SK-N-SH treated with all-trans-retinoic acid at 6 μM for 48 hours (cell line): ENCODE data around the gene SH3RF1.

Experiments
- ATAC-seq: fragments of 200-7000 bp; cut with Tn5 transposase; 3 replicates; pipeline ENCODE4 v1.9.1; 2020; ENCODE audit warnings: mild to moderate bottlenecking, moderate library complexity
- ARNTL ChIP-seq: fragments of 450-650 bp; formaldehyde crosslinking; IDR thresholded peaks from 2 replicates; pipeline ENCODE4 v1.5.0; 2020; ENCODE audit warnings: low read depth, mild to moderate bottlenecking, moderate library complexity, borderline replicate concordance
- BACH2 ChIP-seq: fragments of 250-450 bp; sonication (Bioruptor Pico); IDR thresholded peaks from 2 replicates; pipeline ENCODE4 v1.9.0; 2021; ENCODE audit warnings: mild to moderate bottlenecking, borderline replicate concordance
- CREB5 ChIP-seq: fragments of 250-450 bp; sonication (Bioruptor Pico); IDR thresholded peaks from 2 replicates; pipeline ENCODE4 v1.5.1; 2020; ENCODE audit warnings: low read depth, mild to moderate bottlenecking, moderate library complexity
- CSDC2 ChIP-seq: fragments of 250-450 bp; sonication (Bioruptor Pico); IDR thresholded peaks from 2 replicates; pipeline ENCODE4 v1.5.0; 2020; ENCODE audit warnings: mild to moderate bottlenecking, moderate library complexity
- CSRNP3 ChIP-seq: fragments of 250-450 bp; sonication (Bioruptor Pico); IDR thresholded peaks from 2 replicates; pipeline ENCODE4 v1.5.1; 2021; ENCODE audit warnings: mild to moderate bottlenecking, moderate library complexity
- ESRRG ChIP-seq: fragments of 250-450 bp; sonication (Bioruptor Pico); IDR thresholded peaks from 2 replicates; pipeline ENCODE4 v1.6.1; 2021; ENCODE audit warnings: mild to moderate bottlenecking
- GLIS3 ChIP-seq: fragments of 250-450 bp; sonication (Bioruptor Pico); IDR thresholded peaks from 2 replicates; pipeline ENCODE4 v1.5.0; 2020; ENCODE audit warnings: mild to moderate bottlenecking, moderate library complexity
- ISL1 ChIP-seq: fragments of 250-450 bp; sonication (Bioruptor Pico); IDR thresholded peaks from 2 replicates; pipeline ENCODE4 v2.1.2; 2022; ENCODE audit warnings: mild to moderate bottlenecking, moderate library complexity
- OSR1 ChIP-seq: fragments of 250-450 bp; sonication (Bioruptor Pico); IDR thresholded peaks from 2 replicates; pipeline ENCODE4 v1.8.0; 2022; ENCODE audit warnings: moderate library complexity, mild to moderate bottlenecking, inconsistent platforms
- PATZ1 ChIP-seq: fragments of 250-450 bp; sonication (Bioruptor Pico); IDR thresholded peaks from 2 replicates; pipeline ENCODE4 v1.8.0; 2020; ENCODE audit warnings: mild to moderate bottlenecking, moderate library complexity, borderline replicate concordance
- POU6F1 ChIP-seq: fragments of 250-450 bp; sonication (Bioruptor Pico); IDR thresholded peaks from 2 replicates; pipeline ENCODE4 v1.8.0; 2021; ENCODE audit warnings: low read depth, mild to moderate bottlenecking, moderate library complexity, borderline replicate concordance
- PPARA ChIP-seq: fragments of 250-450 bp; sonication (Bioruptor Pico); IDR thresholded peaks from 2 replicates; pipeline ENCODE4 v1.5.0; 2020; ENCODE audit warnings: mild to moderate bottlenecking, borderline replicate concordance
- SNAI2 ChIP-seq: fragments of 250-450 bp; sonication (Bioruptor Pico); IDR thresholded peaks from 2 replicates; pipeline ENCODE4 v1.5.0; 2020; ENCODE audit warnings: mild to moderate bottlenecking, moderate library complexity
- TCF4 ChIP-seq: fragments of 250-450 bp; sonication (Bioruptor Pico); IDR thresholded peaks from 2 replicates; pipeline ENCODE4 v1.8.0; 2021; ENCODE audit warnings: mild to moderate bottlenecking, moderate library complexity, borderline replicate concordance
- TOX ChIP-seq: fragments of 250-450 bp; sonication (Bioruptor Pico); IDR thresholded peaks from 2 replicates; pipeline ENCODE4 v1.8.0; 2021; ENCODE audit warnings: mild to moderate bottlenecking, moderate library complexity, borderline replicate concordance
- TSHZ2 ChIP-seq: fragments of 250-450 bp; sonication (Bioruptor Pico); IDR thresholded peaks from 2 replicates; pipeline ENCODE4 v1.5.0; 2020; ENCODE audit warnings: mild to moderate bottlenecking, moderate library complexity
- ZC3H10 ChIP-seq: fragments of 250-450 bp; sonication (Bioruptor Pico); IDR thresholded peaks from 2 replicates; pipeline ENCODE4 v1.5.1; 2021; ENCODE audit warnings: mild to moderate bottlenecking, moderate library complexity
- ZFP3 ChIP-seq: fragments of 250-450 bp; sonication (Bioruptor Pico); IDR thresholded peaks from 2 replicates; pipeline ENCODE4 v1.5.0; 2020; ENCODE audit warnings: mild to moderate bottlenecking, moderate library complexity
- ZFP30 ChIP-seq: fragments of 450-650 bp; formaldehyde crosslinking; IDR thresholded peaks from 2 replicates; pipeline ENCODE4 v1.5.0; 2022; ENCODE audit warnings: mild to moderate bottlenecking, moderate library complexity
- ZNF565 ChIP-seq: fragments of 450-650 bp; formaldehyde crosslinking; conservative IDR thresholded peaks from 2 replicates; pipeline ENCODE4 v1.5.0; 2020; ENCODE audit warnings: low read depth, mild to moderate bottlenecking, moderate library complexity
- ZNF70 ChIP-seq: fragments of 450-650 bp; formaldehyde crosslinking; IDR thresholded peaks from 2 replicates; pipeline ENCODE4 v1.5.0; 2020; ENCODE audit warnings: mild to moderate bottlenecking, moderate library complexity
- ZNF8 ChIP-seq: fragments of 450-650 bp; formaldehyde crosslinking; IDR thresholded peaks from 2 replicates; pipeline ENCODE4 v1.5.0; 2020; ENCODE audit warnings: mild to moderate bottlenecking, moderate library complexity

SH3RF1 gene

GRCh38 chr4:169212981-169213380 is 57.8 kb downstream of the SH3RF1 start:
- no peak for ATAC-seq
- TF ChIP-seq ZC3H10 (CRISPR knock-in tag) (no peak), ESRRG (CRISPR knock-in tag) (no peak), SNAI2 (CRISPR knock-in tag) (no peak), CREB5 (CRISPR knock-in tag) (no peak), CSRNP3 (no peak), ZNF70 (CRISPR knock-in tag) (no peak), TOX (CRISPR knock-in tag) (no peak), TCF4 (CRISPR knock-in tag) (no peak), CSDC2 (CRISPR knock-in tag) (no peak), ISL1 (CRISPR knock-in tag) (no peak), OSR1 (CRISPR knock-in tag) (no peak)

- TF ChIP-seq GLIS3: no peak
- no peak for TF ChIP-seq ESRRG (CRISPR knock-in tag)
- TF ChIP-seq TCF4 (CRISPR knock-in tag): no peak
- TF ChIP-seq CSDC2 (CRISPR knock-in tag): no peak
- TF ChIP-seq BACH2 (CRISPR knock-in tag): no peak
- TF ChIP-seq CREB5 (CRISPR knock-in tag): no peak
- no peak for ATAC-seq
Measured at GRCh38 chr4:169210504-169211118, 60.1 kb downstream of the SH3RF1 start.

- no peak for ATAC-seq
- TF ChIP-seq ZNF565 (CRISPR knock-in tag) (no peak), TCF4 (CRISPR knock-in tag) (no peak), ZC3H10 (CRISPR knock-in tag) (no peak), ZFP30 (CRISPR knock-in tag) (no peak), CREB5 (CRISPR knock-in tag) (no peak), CSDC2 (CRISPR knock-in tag) (no peak), PPARA (no peak), POU6F1 (CRISPR knock-in tag) (no peak), ARNTL (CRISPR knock-in tag) (no peak), SNAI2 (CRISPR knock-in tag) (no peak)
Measured at GRCh38 chr4:169209388-169209883, 61.3 kb downstream of the SH3RF1 start.

- ATAC-seq: no peak
- no peak for TF ChIP-seq PATZ1 (CRISPR knock-in tag)
- no peak for TF ChIP-seq ARNTL (CRISPR knock-in tag)
- TF ChIP-seq ESRRG (CRISPR knock-in tag): no peak
- TF ChIP-seq ZFP3 (CRISPR knock-in tag): no peak
- no peak for TF ChIP-seq CSDC2 (CRISPR knock-in tag)
- no peak for TF ChIP-seq CSRNP3
- no peak for TF ChIP-seq TSHZ2
- TF ChIP-seq PPARA: no peak
- TF ChIP-seq ZNF70 (CRISPR knock-in tag): no peak
- TF ChIP-seq ZNF8: no peak
Measured at GRCh38 chr4:169208516-169208915, 62.2 kb downstream of the SH3RF1 start.
